Heart right ventricle (tissue), 16 donors: ENCODE results near the gene ZIC1. TPM values are rescaled to one million over a fixed set of nuclear protein-coding genes. Genes with fewer than 3 reads are reported as not detected.

ENCODE experiments used
- ATAC-seq, 8 donors: fragments of 200-7000 bp; cut with Tn5 transposase; one replicate each; pipeline ENCODE4 v1.9.1; 2020; ENCODE audit warnings: mild to moderate bottlenecking in 8 of 8, moderate library complexity in 8 of 8, moderate number of reproducible peaks in 1 of 8
- DNase-seq, 2 donors: peaks; one replicate each; pipeline ENCODE4 v3.0.0-alpha.2; 2020
- H3K27ac ChIP-seq, 10 donors: fragments of 200-600 bp; sonication (generic) in 2 of 10; one replicate each; pipeline versions ENCODE4 v1.5.0 to v1.8.0; 2020 to 2022; ENCODE audit warnings: mild to moderate bottlenecking in 3 of 10
- H3K27me3 ChIP-seq, 7 donors: fragments of 200-600 bp; one replicate each; pipeline ENCODE4 v1.8.0; 2021 to 2022; ENCODE audit warnings: mild to moderate bottlenecking in 2 of 7
- H3K36me3 ChIP-seq, 9 donors: fragments of 200-600 bp; sonication (generic) in 1 of 9; one replicate each; pipeline versions ENCODE4 v1.5.0 to v1.8.0; 2020 to 2022; ENCODE audit warnings: mild to moderate bottlenecking in 2 of 9
- H3K4me1 ChIP-seq, 9 donors: fragments of 200-600 bp; sonication (generic) in 1 of 9; one replicate each; pipeline versions ENCODE4 v1.5.0 to v1.8.0; 2020 to 2022; ENCODE audit warnings: mild to moderate bottlenecking in 4 of 9
- H3K4me3 ChIP-seq, 10 donors: fragments of 200-600 bp; sonication (generic) in 2 of 10; one replicate each; pipeline versions ENCODE4 v1.5.0 to v1.8.0; 2020 to 2022; ENCODE audit warnings: mild to moderate bottlenecking in 7 of 10, moderate library complexity in 2 of 10
- H3K9me3 ChIP-seq, 11 donors: fragments of 200-600 bp in 10 of 11; sonication (generic) in 2 of 11; one replicate each; pipeline versions ENCODE4 v1.5.0 to v1.8.0; 2013 to 2022; ENCODE audit warnings: mild to moderate bottlenecking in 2 of 11, control low read depth in 1 of 11, moderate library complexity in 1 of 11
- CTCF ChIP-seq, 9 donors: fragments of 200-600 bp; sonication (generic) in 2 of 9; IDR thresholded peaks; one replicate each; pipeline versions ENCODE4 v1.5.0 to v1.8.0; 2021 to 2022; ENCODE audit warnings: antibody characterized with exemption in 9 of 9, mild to moderate bottlenecking in 5 of 9, moderate library complexity in 1 of 9
- WGBS, 2 donors: extraction: QIAGEN DNeasy Blood & Tissue Kit; methylation state at CpG; one replicate each; pipeline ENCODE4 v1.1.7; 2013; ENCODE audit warnings: inconsistent platforms in 1 of 2; 5-methylcytosine and 5-hydroxymethylcytosine counted together
- intact Hi-C, 10 donors: fragments of 100-400 bp; cut with DNase I; formaldehyde crosslinking; loops; one replicate each; pipeline versions ENCODE4 v1.11.1 to v1.14.2; 2022
- polyA plus RNA-seq, 2 donors: library from polyadenylated mRNA; stranded (reverse); fragments of 200-250 nt; gene quantifications; one replicate each; pipeline ENCODE4 v1.2.3, GENCODE V29; 2013
- total RNA-seq, 10 donors: library from RNA; stranded (reverse); fragmentation: NEBNext Ultra II Directional in 3 of 10; extraction: Animal tissue kit (Norgen Biotek cat#: 25700) in 3 of 10; gene quantifications; one replicate each; pipeline versions ENCODE4 v1.2.1 to v1.2.4, GENCODE V29; 2021 to 2023
- donor health status: Arrhythmogenic right ventricular cardiomyopathy.
- donor health status: ischemic (EF 13 %, LVEDD 7.1; RV severe dilation, severe dysfunction).
- donor health status: healthy with polysubstance abuse.
- donor health status: DM: no; HTN: yes; CAD: no.
- donor health status: DM: no; HTN: no; CAD: no.
- donor health status: ischemic (EF 25% LVEDD 6.9; RV normal size, moderate dysfunction).
- donor health status: ischemic (EF 25% LVEDD 5.7; RV mildly dilated, moderate dysfunction).
- donor health status: healthy.
- donor health status: DM: yes; HTN: yes; CAD: no.
- donor health status: Ischemic cardiomyopathy.
- donor health status: ischemic (EF 35%, LVEDD 5.7; RV mildly dilated, moderate dysfunction).
- donor health status: nonischemic (EF 11% LVEDD 7.7; RV severe dilation, severe dysfunction).
- donor health status: DM: yes; HTN: yes; CAD: no.
- donor health status: PGD.
- donor health status: ischemic (EF 29% LVEDD 5.4; RV normal size, mild dysfunction).
- donor health status: nonischemic (EF 23%, LVEDD 6.1; RV moderate dilation, normal function).

ZIC1 gene
- total and polyA plus RNA-seq, 12 donors, result not detected

GRCh38 chr3:147380977-147381376, 28.2 kb upstream of the ZIC1 start:
- H3K27ac ChIP-seq, result no peak overlapping the region
- no peaks in the 10 kb centered on the region for H3K36me3 ChIP-seq
- H3K4me3 ChIP-seq, result no peak overlapping the region
- no peaks in the 10 kb centered on the region for H3K4me1 ChIP-seq
- intact Hi-C loops, result no loop called here
- no peak for TF ChIP-seq CTCF (IDR thresholded peaks at IDR 0.05)
- DNase-seq (no peak), ATAC-seq (no peak)
- WGBS, 2 donors, result 10 to 27% methylated on average over 3 of the region's 3 CpGs
- no peaks in the 10 kb centered on the region for H3K9me3 ChIP-seq
- H3K27me3 ChIP-seq, result peaks cover 32 to 100% (median 100%) of the 10 kb centered on the region in 7 donors

- no peak for TF ChIP-seq CTCF (IDR thresholded peaks at IDR 0.05)
- peaks cover 32 to 100% (median 100%) of the 10 kb centered on the region in 7 donors for H3K27me3 ChIP-seq
- no peak overlapping the region for H3K4me3 ChIP-seq
- no peaks in the 10 kb centered on the region for H3K36me3 ChIP-seq
- no peaks in the 10 kb centered on the region for H3K9me3 ChIP-seq
- H3K27ac ChIP-seq, result no peak overlapping the region
- intact Hi-C loops, result no loop called here
- ATAC-seq (no peak), DNase-seq (no peak)
- H3K4me1 ChIP-seq, result no peaks in the 10 kb centered on the region
- WGBS, 2 donors, result 9 to 13% methylated on average over 6 of the region's 6 CpGs
Measured at GRCh38 chr3:147381596-147381995, 27.6 kb upstream of the ZIC1 start.

- ATAC-seq (no peak), DNase-seq (no peak)
- no peaks in the 10 kb centered on the region for H3K36me3 ChIP-seq
- 3 to 4% methylated on average over 6 of the region's 6 CpGs for WGBS, 2 donors
- no peak overlapping the region for H3K27ac ChIP-seq
- no peaks in the 10 kb centered on the region for H3K9me3 ChIP-seq
- no peak overlapping the region for H3K4me3 ChIP-seq
- intact Hi-C loops, result no loop called here
- peak in 1 of 9 donors; percentile 6 for TF ChIP-seq CTCF (IDR thresholded peaks at IDR 0.05)
- H3K27me3 ChIP-seq, result peaks cover 17 to 100% (median 100%) of the 10 kb centered on the region in 7 donors
- H3K4me1 ChIP-seq, result no peaks in the 10 kb centered on the region
Measured at GRCh38 chr3:147383617-147384016, 25.5 kb upstream of the ZIC1 start.

- ATAC-seq (no peak), DNase-seq (no peak)
- H3K36me3 ChIP-seq, result no peaks in the 10 kb centered on the region
- TF ChIP-seq CTCF (IDR thresholded peaks at IDR 0.05), result peak in 1 of 9 donors; percentile 11
- H3K4me3 ChIP-seq, result no peak overlapping the region
- intact Hi-C loops, result no loop called here
- no peak overlapping the region for H3K27ac ChIP-seq
- 6 to 8% methylated on average over 27 of the region's 27 CpGs for WGBS, 2 donors
- H3K9me3 ChIP-seq, result no peaks in the 10 kb centered on the region
- H3K27me3 ChIP-seq, result peaks cover 17 to 100% (median 100%) of the 10 kb centered on the region in 7 donors
- H3K4me1 ChIP-seq, result no peaks in the 10 kb centered on the region
Measured at GRCh38 chr3:147384210-147385058, 24.7 kb upstream of the ZIC1 start.
